ENCODE data around the gene ELK1. TPM values are rescaled to one million over a fixed set of nuclear protein-coding genes. Genes with fewer than 3 reads are reported as not detected.

Gene ELK1
- total RNA-seq, 1 experiment from 2014 or later: 57.0 TPM

DNA sequence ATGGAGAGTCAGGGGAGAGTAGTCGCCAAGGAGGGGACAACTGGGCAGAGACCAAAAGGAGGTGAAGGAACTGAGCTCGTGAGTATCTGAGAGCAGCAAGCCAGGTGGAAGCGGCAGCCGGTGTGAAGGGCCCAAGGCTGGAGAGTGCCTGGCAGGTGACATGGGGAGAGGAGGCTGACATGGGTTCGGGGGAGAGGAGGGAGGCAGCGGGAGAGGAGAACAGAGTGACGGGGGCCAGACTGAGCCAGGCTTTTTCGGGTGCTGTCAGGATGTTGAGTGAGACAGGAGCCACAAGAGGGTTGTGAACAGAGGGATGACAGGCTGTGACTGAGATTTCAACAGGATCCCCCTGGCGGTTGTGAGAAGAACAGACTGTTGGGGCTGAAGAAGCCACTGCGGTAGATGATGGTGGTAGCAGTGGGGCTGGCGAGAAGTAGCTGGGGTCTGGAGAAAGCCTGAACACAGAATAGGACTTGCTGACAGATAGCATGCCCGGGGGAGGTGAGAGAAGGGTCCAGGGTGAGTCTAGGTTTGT is 5.7 kb downstream of the ELK1 start:
- no peaks in the 10 kb centered on the region for H3K9me3 ChIP-seq (ENCODE audit: control insufficient read depth in 1 of 2, insufficient read depth in 1 of 2, low read depth in 1 of 2, low read length in 2 of 2)
- H3K27ac ChIP-seq (ENCODE audit: low read depth, low read length): no peak overlapping the region
- peaks cover 2 to 9% of the 10 kb centered on the region in 2 experiments; a peak in 3 of 4 replicates for H3K4me1 ChIP-seq (ENCODE audit: control insufficient read depth in 1 of 2, insufficient read depth in 2 of 2, low read length in 2 of 2)
- no peak overlapping the region for H3K9ac ChIP-seq (ENCODE audit: low read length)
- TF ChIP-seq SP1 (IDR thresholded peaks at IDR 0.05; ENCODE audit: low read depth): no peak
- TF ChIP-seq, protein P1, sequence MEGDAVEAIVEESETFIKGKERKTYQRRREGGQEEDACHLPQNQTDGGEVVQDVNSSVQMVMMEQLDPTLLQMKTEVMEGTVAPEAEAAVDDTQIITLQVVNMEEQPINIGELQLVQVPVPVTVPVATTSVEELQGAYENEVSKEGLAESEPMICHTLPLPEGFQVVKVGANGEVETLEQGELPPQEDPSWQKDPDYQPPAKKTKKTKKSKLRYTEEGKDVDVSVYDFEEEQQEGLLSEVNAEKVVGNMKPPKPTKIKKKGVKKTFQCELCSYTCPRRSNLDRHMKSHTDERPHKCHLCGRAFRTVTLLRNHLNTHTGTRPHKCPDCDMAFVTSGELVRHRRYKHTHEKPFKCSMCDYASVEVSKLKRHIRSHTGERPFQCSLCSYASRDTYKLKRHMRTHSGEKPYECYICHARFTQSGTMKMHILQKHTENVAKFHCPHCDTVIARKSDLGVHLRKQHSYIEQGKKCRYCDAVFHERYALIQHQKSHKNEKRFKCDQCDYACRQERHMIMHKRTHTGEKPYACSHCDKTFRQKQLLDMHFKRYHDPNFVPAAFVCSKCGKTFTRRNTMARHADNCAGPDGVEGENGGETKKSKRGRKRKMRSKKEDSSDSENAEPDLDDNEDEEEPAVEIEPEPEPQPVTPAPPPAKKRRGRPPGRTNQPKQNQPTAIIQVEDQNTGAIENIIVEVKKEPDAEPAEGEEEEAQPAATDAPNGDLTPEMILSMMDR (IDR thresholded peaks at IDR 0.05 in 2 of 3, conservative IDR thresholded peaks at IDR 0.05 in 1 of 3; ENCODE audit: borderline replicate concordance in 1 of 3, insufficient read depth in 1 of 3, low read depth in 2 of 3, low read length in 2 of 3): peak in 2 of 3 experiments; percentile 14 to 23; a peak in 1 of 6 replicates
- peaks cover 4 to 7% of the 10 kb centered on the region in 2 experiments; a peak in 3 of 4 replicates for H3K36me3 ChIP-seq (ENCODE audit: control insufficient read depth in 1 of 2, insufficient read depth in 2 of 2, low read length in 2 of 2)
- H2AFZ ChIP-seq (ENCODE audit: low read depth, low read length, poor library complexity, severe bottlenecking): no peak overlapping the region
- intact Hi-C loops (cut with micrococcal nuclease): loop anchor here (2.0 kb wide), 1 partner anchor 82 kb away; no protein-coding TSS in a partner anchor
- RAD21 ChIA-PET (ENCODE audit: low non-redundant PET in 1 of 2, low total read pairs in 2 of 2, uncharacterized antibody in 2 of 2, unreplicated experiment in 2 of 2): no interaction called here
- CTCF ChIA-PET: no interaction called here
- POLR2A ChIA-PET: no interaction called here
- H3K9me2 ChIP-seq (ENCODE audit: insufficient read depth): no peaks in the 10 kb centered on the region
- H4K20me1 ChIP-seq (ENCODE audit: insufficient read depth): no peaks in the 10 kb centered on the region
- ATAC-seq (peak; percentile 58; the same call in 1 of the 2 replicates), DNase-seq (ENCODE audit: low read depth, low spot score) (no peak)
- H3K79me2 ChIP-seq (ENCODE audit: insufficient read depth, low read length): peaks cover 35% of the 10 kb centered on the region
- H3K27me3 ChIP-seq (ENCODE audit: insufficient read depth, low read length): no peaks in the 10 kb centered on the region
- no TSS peak for BruUV-seq (replicated peaks)
- no peak overlapping the region for H3K4me2 ChIP-seq (ENCODE audit: low read length)
- H3K4me3 ChIP-seq (replicated peaks in 1 of 2; ENCODE audit: low read depth in 1 of 2, low read length in 2 of 2): no peak overlapping the region

DNA sequence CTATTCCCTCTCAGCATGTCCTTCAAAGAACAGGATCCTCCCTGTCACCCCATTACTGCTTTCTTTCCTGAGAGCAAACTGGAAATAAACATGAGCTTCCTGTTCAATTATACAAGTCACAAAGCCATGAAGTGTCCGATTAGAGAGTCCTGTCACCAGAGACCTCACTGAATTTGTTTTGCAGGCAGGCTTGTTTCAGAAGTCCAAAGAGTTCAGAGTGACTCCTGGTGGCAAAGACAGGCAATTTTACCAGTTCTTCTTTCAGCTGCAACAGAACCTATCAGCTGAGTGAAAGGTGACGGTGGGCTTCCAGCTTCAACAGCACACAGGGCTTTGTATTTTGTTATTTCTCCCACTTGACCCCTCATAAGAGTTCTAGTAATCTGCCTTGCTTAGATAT is 6.4 kb downstream of the ELK1 start:
- BruUV-seq (replicated peaks): no TSS peak
- RAD21 ChIA-PET (ENCODE audit: low non-redundant PET in 1 of 2, low total read pairs in 2 of 2, uncharacterized antibody in 2 of 2, unreplicated experiment in 2 of 2): no interaction called here
- TF ChIP-seq, protein P2, sequence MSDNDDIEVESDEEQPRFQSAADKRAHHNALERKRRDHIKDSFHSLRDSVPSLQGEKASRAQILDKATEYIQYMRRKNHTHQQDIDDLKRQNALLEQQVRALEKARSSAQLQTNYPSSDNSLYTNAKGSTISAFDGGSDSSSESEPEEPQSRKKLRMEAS (IDR thresholded peaks at IDR 0.05): no peak
- TF ChIP-seq EZH2phosphoT487 (IDR thresholded peaks at IDR 0.05; ENCODE audit: borderline replicate concordance): no peak
- TF ChIP-seq RAD21 (IDR thresholded peaks at IDR 0.05; ENCODE audit: low read depth): peak; percentile 40
- TF ChIP-seq, protein P1 (IDR thresholded peaks at IDR 0.05 in 2 of 3, conservative IDR thresholded peaks at IDR 0.05 in 1 of 3; ENCODE audit: borderline replicate concordance in 1 of 3, insufficient read depth in 1 of 3, low read depth in 2 of 3, low read length in 2 of 3): peak; percentile 29 to 36 (median 31); a peak in 3 of 6 replicates
- H3K4me3 ChIP-seq (replicated peaks in 1 of 2; ENCODE audit: low read depth in 1 of 2, low read length in 2 of 2): no peak overlapping the region
- H3K79me2 ChIP-seq (ENCODE audit: insufficient read depth, low read length): peaks cover 28% of the 10 kb centered on the region
- no peaks in the 10 kb centered on the region for H3K27me3 ChIP-seq (ENCODE audit: insufficient read depth, low read length)
- H3K9me3 ChIP-seq (ENCODE audit: control insufficient read depth in 1 of 2, insufficient read depth in 1 of 2, low read depth in 1 of 2, low read length in 2 of 2): no peaks in the 10 kb centered on the region
- no peak overlapping the region for H3K27ac ChIP-seq (ENCODE audit: low read depth, low read length)
- H4K20me1 ChIP-seq (ENCODE audit: insufficient read depth): no peaks in the 10 kb centered on the region
- DNase-seq (ENCODE audit: low read depth, low spot score): no peak
- ATAC-seq: peak; percentile 58
- intact Hi-C loops (cut with micrococcal nuclease): loop anchor here (2.0 kb wide), 1 partner anchor 81 kb away; no protein-coding TSS in a partner anchor
- no peaks in the 10 kb centered on the region for H3K9me2 ChIP-seq (ENCODE audit: insufficient read depth)
- peaks cover 4 to 7% of the 10 kb centered on the region in 2 experiments; a peak in 3 of 4 replicates for H3K36me3 ChIP-seq (ENCODE audit: control insufficient read depth in 1 of 2, insufficient read depth in 2 of 2, low read length in 2 of 2)
- POLR2A ChIA-PET: no interaction called here
- H3K9ac ChIP-seq (ENCODE audit: low read length): no peak overlapping the region
- no peak overlapping the region for H2AFZ ChIP-seq (ENCODE audit: low read depth, low read length, poor library complexity, severe bottlenecking)
- no peak overlapping the region for H3K4me2 ChIP-seq (ENCODE audit: low read length)
- peaks cover 0 to 2% of the 10 kb centered on the region in 2 experiments; a peak in 3 of 4 replicates for H3K4me1 ChIP-seq (ENCODE audit: control insufficient read depth in 1 of 2, insufficient read depth in 2 of 2, low read length in 2 of 2)
- CTCF ChIA-PET: no interaction called here
